HepG2 (cell line): ENCODE measurements around the gene NME7.

Source experiments
- SRF ChIP-seq: IDR thresholded peaks from 2 replicates; pipeline ENCODE4 v1.6.1; 2011; ENCODE audit warnings: mild to moderate bottlenecking, low read depth, low read length, moderate library complexity
- TF ChIP-seq, protein P1 (sequence below): sonication (generic); formaldehyde crosslinking; IDR thresholded peaks from 2 replicates; pipeline ENCODE4 v1.5.0; 2020; ENCODE audit warnings: mild to moderate bottlenecking, missing genetic modification reagents, moderate library complexity

DNA sequence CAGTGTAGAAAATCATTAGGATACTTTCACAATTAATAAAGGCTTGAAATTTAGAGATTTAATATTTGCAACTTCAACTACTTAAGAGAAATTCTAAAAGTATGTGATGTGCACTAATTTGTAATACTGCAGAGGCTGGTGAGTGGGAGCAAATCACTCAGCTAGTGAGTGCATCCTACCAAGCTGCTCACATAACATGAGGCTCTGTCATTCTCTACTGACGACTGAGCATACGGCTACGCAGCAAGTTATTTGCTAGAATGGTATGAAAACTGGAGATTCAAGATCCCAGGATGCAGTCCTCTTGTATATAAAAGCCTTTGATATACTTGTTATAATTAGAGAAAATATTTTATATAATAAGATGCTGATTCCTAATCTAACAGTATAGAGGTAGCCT, 171.0 kb downstream of the NME7 start:
- no peak for TF ChIP-seq SRF
- TF ChIP-seq, protein P1, sequence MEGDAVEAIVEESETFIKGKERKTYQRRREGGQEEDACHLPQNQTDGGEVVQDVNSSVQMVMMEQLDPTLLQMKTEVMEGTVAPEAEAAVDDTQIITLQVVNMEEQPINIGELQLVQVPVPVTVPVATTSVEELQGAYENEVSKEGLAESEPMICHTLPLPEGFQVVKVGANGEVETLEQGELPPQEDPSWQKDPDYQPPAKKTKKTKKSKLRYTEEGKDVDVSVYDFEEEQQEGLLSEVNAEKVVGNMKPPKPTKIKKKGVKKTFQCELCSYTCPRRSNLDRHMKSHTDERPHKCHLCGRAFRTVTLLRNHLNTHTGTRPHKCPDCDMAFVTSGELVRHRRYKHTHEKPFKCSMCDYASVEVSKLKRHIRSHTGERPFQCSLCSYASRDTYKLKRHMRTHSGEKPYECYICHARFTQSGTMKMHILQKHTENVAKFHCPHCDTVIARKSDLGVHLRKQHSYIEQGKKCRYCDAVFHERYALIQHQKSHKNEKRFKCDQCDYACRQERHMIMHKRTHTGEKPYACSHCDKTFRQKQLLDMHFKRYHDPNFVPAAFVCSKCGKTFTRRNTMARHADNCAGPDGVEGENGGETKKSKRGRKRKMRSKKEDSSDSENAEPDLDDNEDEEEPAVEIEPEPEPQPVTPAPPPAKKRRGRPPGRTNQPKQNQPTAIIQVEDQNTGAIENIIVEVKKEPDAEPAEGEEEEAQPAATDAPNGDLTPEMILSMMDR (CRISPR knock-in tag): no peak
